Umbilical cord (tissue), 2 donors: ENCODE data around the gene MTARC1. TPM values are rescaled to one million over a fixed set of nuclear protein-coding genes. Genes with fewer than 3 reads are reported as not detected.
A peak's percentile ranks its signal among the peaks of the same experiment; 100 is the strongest.

Source experiments
- DNase-seq: peaks from one replicate; pipeline ENCODE4 v3.0.0-alpha.2; 2015; ENCODE audit warnings: low spot score
- total RNA-seq: library from RNA; depleted of rRNA; stranded (reverse); fragments of >200 nt; gene quantifications from one replicate; pipeline ENCODE4 v1.2.3, GENCODE V29; 2014; ENCODE audit warnings: low replicate concordance; ENCODE audit not compliant: insufficient read depth

MTARC1 gene
- total RNA-seq, 1 donor from 2014 or later = 7.7 TPM

GRCh38 chr1:220806408-220806807 lies 19.7 kb downstream of the MTARC1 start:
- DNase-seq = no peak

GRCh38 chr1:220807726-220808125 lies 21.0 kb downstream of the MTARC1 start:
- DNase-seq = no peak

DNA sequence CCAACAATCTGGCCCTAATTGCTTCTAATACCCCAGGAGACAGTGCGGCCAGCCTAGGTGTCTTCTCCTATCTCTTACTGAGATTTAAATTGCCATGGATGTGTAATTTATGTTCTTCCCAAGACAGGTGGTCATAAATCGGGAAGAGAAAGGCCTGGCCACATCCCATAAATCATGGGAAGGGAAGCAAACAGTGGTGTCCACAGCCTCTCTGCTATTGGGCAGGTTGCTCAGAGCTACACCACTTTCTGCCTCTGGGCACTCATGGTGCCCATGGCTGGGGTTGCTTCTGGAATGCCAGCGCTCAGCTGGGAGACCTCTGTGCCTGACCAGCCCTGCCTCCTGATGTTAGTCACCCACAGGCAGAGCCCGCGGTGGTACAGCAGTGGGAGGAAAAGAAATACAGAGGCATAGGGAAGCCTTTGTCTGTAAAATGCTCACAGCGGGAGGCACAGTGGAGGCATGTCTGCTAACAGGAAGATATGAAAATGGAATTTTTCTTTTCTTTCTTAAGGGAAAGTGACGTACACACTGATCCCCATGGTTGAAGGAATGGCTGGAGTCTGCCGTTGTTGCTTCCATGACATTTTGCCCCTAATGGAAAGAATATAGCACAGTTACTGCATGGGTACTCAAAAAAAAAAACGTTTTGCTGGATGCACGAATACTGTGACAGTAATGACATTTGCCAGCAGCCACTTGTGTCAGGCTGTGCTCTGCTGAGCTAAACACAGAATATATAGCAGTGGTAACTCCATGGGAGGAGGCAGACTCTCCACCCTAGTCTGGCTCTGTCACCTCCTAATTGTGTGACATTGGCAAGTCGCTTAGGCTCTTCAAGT lies 21.9 kb downstream of the MTARC1 start:
- DNase-seq = no peak

GRCh38 chr1:220809187-220809550 lies 22.5 kb downstream of the MTARC1 start:
- DNase-seq = no peak

- no peak for DNase-seq
Measured at GRCh38 chr1:220809704-220810103, 23.0 kb downstream of the MTARC1 start.

GRCh38 chr1:220810179-220810653 lies 23.5 kb downstream of the MTARC1 start:
- peak; percentile 87 for DNase-seq

DNA sequence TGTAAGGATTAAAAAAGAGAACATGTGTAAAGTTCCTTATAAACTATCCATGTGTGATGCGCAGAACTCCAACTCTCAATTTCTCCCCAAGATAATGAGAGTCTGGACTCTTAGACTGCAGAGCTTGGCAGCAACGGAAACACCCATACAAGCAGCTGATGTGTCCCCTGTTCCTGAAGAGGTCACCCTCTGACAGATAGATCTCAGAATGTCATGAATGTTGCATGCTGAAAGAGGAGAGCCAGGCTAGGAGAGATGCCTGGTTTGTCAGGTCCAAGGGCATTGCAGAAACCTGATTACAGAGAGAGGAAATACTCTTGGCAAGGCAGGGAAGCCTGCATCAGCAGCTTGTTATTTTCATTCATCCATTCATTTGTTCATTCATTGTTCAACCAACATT lies 24.2 kb downstream of the MTARC1 start:
- no peak for DNase-seq

DNA sequence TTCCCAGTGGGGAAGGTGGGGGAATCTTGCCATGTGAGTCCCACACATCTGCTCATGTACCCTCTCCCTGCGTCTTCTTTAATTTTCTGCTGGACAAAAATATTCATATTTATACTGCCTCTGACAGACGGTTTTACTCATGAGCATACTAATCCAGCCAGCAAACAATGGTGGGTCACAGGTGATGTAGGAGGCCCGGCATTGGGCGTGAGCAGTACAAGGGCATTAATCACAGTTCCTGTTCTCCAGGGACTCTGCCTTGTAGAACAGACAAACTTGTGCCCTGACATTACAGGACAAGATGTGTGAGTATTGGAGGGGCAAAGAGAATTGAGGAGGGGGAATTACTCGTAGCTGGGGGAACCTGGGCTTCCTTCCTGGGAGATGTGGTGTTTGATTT lies 25.0 kb downstream of the MTARC1 start:
- DNase-seq = no peak

DNA sequence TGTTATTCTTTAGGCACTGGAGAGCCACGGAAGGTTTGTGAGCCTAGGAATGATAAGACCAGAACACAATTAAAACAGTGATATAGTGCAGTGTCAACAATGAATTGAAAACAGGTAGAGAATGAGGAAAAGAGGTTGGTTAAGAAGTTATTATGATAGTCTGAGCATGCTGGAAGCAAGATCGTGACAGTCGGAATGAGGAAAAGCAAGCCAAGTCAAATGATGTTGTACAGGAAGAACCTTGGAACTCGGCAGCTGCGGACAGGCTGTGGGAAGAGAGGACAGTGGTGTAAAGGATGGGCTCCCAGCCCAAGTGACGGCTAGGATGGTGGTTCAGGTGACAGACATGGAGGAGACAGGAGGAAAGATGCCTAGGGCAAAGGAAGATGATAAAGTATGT lies 25.6 kb downstream of the MTARC1 start:
- DNase-seq = no peak

DNA sequence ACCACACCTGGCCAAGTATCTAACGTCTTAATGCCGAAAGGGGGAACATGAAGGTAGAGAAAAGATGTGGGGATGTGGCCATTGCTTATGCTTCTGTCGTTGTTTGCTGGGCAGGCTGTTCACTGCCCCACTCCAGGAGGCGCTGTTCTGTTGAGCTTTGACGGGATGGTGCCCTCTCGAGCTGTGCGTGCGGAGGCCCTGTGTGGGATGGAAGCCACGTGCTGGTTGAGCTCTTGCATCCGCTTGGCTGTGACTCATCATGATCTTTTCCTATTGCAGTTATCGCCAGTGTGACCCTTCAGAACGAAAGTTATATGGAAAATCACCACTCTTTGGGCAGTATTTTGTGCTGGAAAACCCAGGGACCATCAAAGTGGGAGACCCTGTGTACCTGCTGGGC lies 26.3 kb downstream of the MTARC1 start:
- DNase-seq = no peak

DNA sequence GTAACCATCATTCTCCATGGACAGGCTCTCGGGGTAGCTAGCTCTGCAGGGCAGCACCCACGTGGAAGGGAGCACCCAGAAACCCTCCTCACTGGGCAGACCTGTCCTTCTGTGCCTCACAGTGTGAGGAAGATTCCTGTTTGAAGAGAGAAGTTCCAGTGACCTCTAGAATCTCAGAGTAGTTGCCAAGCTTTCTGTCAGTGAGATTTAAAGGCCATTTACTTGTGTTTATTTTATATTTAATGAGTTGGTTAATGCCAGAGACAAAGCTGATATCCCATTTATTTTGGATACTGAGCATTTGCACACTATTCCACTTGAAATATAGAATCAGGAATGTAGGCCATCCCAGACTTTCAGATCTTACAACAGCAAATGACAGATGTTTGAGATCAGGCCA lies 28.7 kb downstream of the MTARC1 start:
- DNase-seq = no peak

DNA sequence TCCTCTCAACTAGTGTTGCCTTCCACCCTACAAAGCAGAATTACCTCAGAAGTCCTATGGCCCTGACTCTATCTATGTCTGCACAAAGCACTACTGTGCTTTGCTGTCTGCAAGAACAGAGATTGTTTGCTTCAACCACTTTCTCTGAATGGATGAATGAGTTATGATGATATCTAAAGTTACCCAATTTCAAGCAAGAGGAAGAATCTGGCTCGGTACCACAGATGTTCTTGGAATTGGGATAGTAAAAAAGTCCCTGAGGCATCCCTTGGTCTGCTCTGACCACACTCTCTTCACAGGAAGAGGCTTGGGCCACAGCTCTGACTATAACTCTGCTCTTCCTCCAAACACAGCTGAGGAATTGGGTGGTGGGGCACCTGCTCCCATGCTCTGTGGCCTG lies 31.2 kb downstream of the MTARC1 start:
- no peak for DNase-seq

GRCh38 chr1:220818421-220819173 lies 31.9 kb downstream of the MTARC1 start:
- peak; percentile 58 for DNase-seq

DNA sequence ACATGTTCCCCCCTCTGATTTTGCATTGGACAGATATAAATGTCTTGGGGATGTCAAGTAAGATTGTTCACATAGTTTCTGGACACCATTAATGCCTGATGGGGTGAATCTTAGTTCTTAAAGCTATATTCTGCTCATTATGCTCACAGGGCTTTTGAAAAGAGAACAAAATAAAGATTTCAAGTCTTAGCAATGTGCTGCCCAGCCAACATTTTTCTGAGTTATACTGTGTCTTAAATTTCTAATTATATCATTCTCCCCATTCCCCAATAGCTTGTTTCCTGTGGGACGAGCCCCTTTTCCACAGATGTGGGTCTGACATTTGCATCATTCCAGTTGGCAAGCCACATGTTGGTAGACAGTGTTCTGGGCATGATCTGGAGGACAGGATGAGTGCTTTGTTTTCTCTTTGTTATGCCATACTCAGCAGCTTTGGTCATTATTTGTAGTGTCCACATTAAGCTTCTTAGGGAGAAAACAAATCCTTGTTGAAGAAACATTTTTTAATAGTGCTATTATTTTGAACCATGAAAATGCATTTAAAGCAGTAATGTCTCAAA lies 32.8 kb downstream of the MTARC1 start:
- DNase-seq = no peak

- no peak for DNase-seq
Measured at GRCh38 chr1:220824031-220824989, 37.6 kb downstream of the MTARC1 start.

DNA sequence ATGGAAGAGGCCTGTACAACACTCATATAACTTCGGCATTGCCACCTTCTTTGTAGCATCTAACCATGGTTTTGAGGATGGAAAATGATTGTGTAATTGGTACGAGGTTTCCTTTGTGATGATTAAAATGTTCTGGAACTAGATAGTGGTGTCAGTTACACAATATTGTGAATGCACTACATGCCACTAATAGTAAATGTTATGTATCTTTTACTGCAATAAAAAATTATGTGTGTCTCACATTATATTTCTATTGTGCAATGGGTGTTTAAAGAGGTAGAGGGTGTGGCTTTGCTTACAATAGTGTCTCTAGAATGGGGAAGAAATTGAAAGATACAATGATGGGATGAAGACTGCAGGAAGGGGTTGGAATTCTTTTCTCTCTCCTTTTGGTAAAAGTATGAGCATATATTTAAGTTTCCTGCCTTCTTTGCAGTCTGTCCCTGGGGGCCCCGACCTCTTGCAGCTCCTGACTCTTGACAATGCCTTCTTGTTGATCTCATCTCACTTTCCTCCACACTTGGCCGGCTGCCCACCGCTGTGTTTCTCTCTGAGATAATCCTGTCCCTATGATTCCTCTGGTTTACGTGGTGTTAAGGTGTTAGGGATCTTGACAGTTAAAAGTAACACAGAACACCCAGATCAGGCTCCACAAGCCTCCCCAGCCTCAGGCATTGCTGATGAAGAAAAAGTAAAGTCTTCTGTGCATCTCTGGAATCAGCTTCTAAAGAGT lies 39.3 kb downstream of the MTARC1 start:
- peak; percentile 59 for DNase-seq

GRCh38 chr1:220826729-220827128 lies 40.0 kb downstream of the MTARC1 start:
- DNase-seq = no peak

GRCh38 chr1:220827445-220828178 lies 40.9 kb downstream of the MTARC1 start:
- no peak for DNase-seq

- no peak for DNase-seq
Measured at GRCh38 chr1:220828179-220828490, 41.4 kb downstream of the MTARC1 start.

GRCh38 chr1:220828950-220829586 lies 42.4 kb downstream of the MTARC1 start:
- peak; percentile 44 for DNase-seq
